Hypothalamus (tissue), 51 donors: ENCODE data around the gene TMEM179B.
"Not testable (repeated sequence)": the region's sequence is repeated elsewhere in the genome, so short reads cannot be mapped to it uniquely, and the experiment has no call there.

ENCODE experiments used
- DNase-seq, 51 donors: peaks; one replicate each; lab custom pipeline; 2025; lab: John Stamatoyannopoulos, UW

Gene TMEM179B

DNA sequence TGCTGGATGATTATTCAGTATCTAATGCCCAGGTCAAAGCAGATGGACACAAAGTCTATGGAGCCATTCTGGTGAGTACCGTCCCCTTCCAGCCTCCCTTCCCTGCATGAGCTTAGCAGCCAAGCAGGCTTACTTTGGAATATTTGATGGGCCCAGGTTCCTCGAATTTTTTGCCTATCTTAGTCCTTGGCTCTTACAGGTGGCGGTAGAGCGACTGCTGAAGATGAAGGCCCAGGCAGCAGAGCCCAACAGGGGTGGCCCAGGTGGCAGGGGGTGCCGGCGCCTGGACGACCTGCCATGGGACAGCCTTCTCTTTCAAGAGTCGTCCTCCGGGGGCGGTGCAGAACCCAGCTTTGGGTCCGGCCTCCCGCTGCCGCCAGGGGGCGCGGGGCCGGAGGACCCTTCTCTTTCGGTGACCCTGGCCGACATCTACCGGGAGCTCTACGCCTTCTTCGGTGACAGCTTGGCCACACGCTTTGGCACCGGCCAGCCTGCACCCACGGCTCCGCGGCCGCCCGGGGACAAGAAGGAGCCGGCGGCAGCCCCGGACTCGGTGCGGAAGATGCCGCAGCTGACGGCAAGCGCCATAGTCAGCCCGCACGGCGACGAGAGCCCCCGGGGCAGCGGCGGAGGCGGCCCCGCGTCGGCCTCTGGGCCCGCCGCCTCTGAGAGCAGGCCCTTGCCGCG, 741 bp upstream of the TMEM179B start:
- peak; percentile 23 to 86 (median 69) for DNase-seq

DNA sequence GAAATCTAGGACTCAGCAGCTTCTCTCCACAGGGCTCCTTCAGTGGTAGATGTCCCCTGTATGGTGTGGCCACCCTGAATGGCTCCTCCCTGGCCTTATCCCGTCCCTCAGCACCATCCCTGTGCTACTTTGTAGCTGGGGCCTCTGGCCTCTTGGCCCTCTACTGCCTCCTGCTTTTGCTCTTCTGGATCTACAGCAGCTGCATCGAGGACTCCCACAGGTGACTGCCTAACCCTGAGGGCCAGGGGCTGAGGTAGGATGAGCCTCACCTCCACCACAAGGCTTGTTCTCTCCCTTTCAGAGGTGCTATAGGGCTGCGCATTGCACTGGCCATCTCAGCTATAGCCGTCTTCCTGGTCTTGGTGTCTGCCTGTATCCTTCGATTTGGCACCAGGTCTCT, 1.8 kb downstream of the TMEM179B start:
- no peak for DNase-seq

DNA sequence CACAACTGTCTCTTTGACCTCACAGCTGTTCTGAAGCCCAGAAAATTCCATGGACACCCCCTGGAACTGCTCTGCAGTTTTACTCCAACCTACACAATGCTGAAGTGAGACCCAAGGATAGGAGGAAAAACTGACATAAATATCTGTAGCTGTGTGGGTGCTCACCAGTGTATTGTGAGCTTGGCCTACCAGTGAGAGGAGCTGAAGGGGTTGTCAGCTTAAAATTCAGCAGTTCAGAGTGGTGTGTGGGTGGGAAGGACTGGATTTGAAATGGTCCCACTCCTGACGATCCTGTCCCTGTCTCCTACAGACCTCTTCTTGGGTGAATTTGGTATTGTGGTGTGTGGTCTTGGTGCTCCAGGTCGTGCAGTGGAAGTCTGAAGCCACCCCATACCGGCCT, 2.4 kb downstream of the TMEM179B start:
- DNase-seq: peak in 1 of 51 donors; percentile 1

DNA sequence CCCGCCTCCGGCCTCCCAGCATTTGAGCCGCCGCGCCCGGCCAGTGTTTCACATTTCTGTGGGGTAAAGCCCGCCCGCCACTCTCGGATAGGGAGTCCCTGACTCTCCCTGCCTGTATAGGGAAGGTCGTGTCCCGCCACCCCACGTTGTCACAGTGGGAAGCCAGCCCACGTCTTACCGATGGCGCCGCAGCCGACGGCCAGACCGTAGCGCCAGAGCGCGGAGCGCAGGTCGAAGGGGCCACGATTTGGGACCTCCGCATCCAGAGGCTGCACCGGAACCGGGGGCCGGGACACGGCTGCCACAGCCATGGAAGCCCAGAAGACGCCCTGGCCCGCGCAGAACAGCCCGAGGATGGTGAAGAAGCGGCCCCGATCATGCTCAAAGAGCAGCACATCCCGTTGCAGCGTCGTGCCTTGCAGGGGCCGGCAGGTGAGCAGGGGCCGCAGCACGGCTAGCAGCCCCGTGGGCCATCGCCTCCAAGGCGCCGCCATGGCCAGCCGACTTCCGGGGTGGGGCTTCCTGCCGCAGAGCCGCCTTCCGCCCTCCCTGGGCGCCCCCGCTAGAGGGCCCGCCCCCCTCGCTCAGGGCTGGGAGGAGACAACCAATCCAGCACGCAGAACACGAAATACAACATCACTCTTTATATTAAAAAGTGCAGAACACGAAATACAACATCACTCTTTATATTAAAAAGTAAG, 4.4 kb downstream of the TMEM179B start, which contains the start of gene TMEM223:
TSS of gene TMEM223 (minus strand) at position 506 of the 701 bp plus-strand sequence. CDS start at position 494, 12 bp downstream.
- DNase-seq: peak; percentile 12 to 92 (median 77)

DNA sequence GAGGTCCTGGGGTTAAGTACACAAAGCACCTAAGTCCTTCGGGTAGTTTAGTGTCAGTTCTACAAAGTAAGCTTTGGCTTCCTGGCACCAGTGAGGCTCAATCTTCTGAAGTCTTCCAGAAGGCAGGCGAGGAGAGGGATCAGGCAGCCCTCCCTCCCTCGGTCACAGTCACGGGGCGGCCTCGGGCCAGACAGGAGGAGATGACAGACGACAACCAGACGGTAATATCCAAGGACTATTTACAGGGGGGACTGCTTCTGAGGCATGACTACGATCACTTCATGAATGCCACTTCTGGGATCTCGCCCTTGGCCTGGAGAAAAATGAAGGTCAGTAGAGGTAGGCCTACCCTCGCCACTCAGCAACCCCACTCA, 5.0 kb downstream of the TMEM179B start:
- peak in 8 of 51 donors; percentile 17 to 55 (median 36) for DNase-seq

DNA sequence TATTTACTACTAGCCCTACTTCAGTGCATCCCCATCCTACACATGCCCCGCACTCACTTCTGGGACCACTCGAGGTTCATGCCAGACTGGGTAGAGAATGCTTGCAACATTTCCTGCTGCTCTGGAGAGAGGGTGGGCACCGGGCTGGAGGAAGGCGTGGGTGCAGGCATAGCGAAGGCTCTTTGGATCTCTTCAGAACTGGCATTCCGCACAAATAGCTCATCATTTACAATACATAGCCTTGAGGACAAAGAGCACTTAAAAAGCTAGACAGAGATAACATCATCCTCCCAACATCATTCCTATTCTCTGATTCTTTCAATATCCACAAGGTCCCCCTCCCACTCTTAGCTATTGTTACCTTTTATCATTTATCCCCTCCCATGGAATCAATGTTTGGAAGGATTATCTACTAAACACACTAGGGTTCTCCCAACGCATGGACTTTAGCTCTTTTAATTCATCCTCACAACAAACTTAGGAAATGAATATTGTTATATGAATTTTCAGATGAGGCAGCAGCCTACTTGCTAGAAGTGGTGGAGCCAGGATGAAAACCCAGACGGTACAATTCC, 7.1 kb downstream of the TMEM179B start:
- no peak for DNase-seq

DNA sequence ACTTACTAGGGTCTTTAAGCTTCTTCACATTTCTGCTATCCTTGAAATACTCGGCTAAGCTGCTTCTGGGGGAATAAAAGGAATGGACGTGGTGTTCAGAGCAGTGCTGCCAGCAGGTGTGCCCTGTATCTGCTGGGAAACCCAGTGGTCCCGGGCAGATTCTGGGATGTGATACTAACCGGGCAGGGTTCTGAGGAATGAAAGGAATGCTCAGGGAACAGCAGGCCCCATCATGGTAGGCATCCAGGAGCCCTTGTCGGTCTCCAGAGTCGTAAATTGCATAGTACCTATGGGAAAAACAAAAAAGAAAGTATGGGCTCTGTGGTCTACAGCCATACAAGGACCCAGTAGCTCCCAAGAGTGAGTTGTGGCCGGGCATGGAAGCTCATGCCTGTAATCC, 9.1 kb downstream of the TMEM179B start:
- DNase-seq: no peak

DNA sequence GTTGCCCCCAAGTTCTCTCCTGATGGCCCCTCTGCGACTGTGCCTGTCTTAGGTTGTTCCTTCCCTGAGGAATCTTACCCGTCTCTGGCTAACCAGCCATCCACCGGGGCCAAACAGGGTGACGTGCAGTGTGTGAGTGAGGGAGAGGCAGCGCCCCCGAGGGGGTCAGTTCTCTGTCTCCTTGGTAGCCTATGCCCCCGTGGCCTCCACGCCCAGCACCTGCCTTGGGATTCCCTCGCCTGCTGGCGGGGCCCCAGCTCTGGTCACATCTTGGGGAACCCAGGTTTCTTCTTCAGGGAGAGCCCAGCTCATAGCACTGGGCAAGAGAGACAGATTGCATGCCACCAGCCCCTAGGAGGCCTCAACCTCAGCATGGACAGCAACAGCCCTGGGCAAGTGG, 12.3 kb downstream of the TMEM179B start:
- DNase-seq: no peak

DNA sequence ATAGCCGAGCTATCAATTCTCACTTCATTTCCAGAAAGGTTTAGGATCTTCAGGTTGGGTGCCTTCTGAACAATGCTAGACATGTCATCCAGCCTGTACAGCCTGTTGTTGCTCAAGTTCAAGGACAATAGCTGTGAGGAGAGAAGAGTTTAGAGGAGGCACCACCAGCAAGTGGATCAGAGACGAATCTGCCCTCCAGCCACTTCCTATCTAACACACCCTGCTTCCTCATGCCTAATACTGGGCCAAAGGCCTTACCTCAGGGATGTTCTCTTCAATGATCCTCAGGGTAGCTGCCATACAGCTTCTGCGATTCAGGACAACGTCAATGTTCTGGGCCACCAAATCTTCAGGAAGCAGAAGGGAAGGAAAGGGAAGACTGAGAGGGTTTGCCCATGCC, 13.9 kb downstream of the TMEM179B start:
- DNase-seq: no peak

DNA sequence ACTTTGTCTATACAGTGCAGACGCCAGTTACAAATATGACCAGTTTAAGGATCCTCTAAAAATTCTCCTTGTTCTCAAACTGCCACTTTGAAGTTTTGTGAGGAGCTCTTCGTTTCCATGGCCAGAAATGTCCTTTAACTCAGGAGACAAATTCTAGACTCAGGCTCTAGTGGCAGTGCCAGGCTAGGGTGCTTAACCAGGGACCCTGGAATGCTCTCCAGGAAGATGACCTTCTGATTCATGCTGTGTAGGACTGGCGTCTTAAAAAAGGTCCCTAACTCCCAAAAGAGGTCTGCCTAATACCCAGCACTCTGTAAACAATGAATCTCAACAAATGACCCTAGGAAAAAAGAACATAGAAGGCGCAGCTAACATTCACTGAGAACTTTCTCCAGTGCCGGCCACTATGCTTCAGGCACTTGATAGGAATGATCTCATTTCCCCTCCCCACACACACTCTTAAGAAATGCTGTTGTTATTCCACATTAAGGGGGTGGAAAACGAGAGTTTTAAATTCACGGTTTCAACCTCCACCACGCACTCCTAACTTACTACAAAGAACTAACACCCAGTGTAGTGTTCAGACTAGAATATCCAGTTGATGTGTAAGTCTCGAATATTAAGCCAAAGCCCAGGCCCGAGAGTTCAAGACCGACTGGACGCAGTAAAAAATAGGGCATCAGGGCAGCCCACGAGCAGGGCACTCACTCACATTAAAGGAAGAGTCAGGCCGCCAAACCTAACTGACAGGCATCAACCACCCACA, 17.3 kb downstream of the TMEM179B start:
- DNase-seq: no peak

DNA sequence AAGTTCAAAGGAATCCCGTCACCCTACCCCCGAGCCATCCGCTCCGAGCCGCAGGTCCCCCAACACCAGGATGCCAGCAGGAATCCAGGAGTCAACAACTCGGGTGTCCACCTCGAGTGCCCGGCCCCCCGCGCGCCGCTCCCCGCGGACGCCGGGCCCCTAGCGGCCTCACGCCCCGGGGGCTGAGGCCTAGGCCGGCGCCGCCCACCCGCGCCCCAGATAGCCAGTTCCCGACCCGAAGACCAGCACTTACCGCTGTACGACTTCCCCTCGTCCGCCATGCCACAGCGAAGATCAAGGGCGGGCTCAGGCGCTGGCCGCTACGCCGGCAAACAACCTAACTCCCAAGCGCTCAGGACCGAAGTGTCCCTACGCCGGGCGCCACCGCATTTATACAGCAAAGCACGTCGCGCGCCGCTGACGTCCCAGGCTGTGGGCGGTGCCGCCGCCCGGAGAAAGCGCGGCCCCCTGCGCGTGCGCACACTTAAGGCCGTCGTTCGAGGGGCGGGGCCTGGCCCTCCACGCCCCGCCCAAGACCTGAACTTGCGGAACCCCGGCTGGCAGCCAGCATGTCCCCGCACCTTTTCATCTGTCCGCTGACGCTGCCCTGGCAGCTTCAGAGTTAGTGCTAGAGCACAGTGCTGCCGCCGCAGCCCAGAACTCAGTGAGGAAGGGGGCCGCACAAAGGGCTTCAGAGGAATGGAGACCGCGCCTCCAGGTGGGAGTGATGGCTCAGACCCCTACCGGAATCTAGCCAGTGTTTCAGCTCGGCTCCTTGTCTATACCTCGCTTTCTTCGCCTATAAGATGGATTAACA, 18.1 kb downstream of the TMEM179B start, which contains the start of gene NXF1:
TSS of gene NXF1 (minus strand) at position 365 of the 817 bp plus-strand sequence. CDS start at position 281, 84 bp downstream.
- DNase-seq: peak; percentile 51 to 98 (median 92)

DNA sequence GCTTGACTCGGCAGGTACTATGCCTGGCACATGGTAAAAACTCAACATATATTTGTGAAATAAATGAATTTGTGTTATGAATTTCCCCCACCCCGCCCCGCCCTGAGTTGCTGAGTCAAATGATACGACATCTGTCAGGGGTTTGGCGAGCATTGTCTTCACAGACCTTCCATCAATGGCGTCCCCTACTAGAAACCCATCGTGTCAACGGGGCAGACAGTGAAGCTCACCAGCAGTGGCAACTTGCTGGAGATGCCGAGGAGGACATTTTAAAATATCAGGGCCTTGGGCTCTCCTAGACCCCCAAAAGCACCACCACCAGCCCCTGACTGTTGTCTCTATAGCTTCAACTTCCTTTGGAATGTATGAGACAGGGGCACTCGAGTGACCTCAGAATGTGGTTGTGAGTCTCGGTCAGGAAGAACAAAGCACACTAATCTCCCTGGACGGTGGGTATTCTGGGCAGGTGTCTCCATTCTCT, 18.8 kb downstream of the TMEM179B start:
- no peak for DNase-seq

DNA sequence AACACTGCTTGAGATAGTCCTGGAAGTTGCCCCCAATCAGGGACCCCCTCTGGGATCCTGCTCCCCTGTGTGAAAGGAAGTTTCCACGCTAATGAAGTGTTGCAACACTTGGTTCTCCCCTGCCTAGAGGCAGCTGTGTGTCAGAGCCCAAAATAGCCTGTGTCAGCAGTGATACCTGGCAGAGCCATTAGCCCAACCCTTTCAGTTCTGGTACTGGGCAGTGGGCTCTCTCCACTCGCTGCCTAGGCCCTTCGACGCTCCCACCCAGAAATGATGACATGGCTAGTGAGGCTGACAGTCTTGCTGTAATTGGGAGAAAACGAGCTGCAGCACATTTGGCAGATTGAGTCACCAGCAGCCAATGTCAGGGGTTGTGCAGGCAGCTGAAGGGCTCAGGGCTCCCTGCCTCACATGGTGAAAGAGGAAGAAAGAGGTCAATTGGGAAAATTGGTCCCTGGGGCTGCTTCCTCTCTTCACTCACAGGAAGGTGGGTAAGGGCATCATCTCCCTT, 19.5 kb downstream of the TMEM179B start:
- DNase-seq: peak in 6 of 51 donors; percentile 5 to 33 (median 8)

DNA sequence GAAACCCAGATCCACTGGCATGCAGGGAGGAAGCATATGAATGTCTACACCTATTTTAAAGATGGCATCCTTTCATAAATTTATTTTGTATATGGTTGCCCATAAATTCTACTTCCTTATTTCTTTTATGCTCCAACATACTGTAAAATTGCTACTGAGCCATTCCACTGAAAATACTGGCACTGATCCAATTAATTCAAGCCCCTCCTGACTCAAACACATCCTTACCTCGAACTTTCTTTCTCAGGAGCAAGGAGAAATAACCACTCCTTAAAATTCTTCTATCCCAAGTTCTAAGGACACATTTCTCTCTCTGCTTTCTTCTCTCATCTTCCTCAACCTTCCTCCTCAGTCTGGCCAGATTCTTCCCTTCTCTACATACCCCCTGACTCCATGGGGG, 23.5 kb downstream of the TMEM179B start:
- no peak for DNase-seq

DNA sequence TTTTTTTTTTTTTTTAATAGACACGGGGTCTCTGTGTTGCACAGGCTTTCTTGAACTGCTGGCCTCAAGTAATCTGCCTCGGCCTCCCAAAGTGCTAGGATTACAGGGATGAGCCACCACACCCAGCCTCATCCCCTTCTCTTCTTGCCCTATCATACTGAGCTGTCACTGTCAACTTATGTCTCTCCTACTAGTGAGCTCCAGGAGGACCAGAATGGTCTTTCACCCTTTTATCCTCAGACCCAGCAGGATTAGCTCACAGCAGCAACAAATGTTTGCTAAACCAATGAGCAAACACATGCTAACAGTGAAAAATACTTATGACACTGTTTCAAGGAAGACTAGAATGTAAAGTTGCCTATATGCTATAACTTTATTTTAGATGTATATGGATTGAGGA, 24.5 kb downstream of the TMEM179B start:
- DNase-seq: no peak

DNA sequence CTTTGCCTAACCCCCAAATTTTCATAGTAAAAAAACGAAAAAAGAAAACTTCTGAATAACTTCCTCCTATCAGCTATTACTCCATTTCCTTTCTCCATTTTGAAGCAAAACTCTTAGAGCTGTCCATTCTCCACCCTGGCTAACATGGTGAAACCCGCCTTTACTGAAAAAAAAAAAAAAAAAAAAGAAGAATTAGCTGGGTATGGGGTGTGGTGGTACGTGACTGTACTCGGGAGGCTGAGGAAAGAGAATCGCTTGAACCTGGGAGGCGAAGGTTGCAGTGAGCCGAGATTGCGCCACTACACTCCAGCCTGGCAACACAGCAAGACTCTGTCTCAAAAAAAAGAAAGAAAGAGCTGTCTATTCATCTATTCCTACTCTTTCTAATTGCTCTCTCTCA, 29.4 kb downstream of the TMEM179B start:
- DNase-seq: no peak

DNA sequence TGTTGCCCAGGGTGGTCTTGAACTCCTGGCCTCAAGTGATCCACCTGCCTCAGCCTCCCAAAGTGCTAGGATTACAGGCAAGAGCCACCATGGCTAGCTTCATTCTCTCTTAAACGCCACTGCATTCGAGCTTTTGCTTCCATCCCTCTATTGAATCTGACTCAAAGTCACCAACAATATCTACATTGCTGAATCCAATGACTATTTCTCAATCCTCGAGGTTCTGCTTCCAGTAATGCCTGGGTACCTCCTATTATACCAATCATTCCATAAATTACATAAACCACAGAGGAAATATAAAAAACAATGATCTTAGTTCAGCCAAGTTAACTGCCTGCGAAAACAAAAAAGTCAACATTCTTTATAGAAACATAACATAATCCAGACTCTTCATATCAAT, 29.9 kb downstream of the TMEM179B start:
- DNase-seq: no peak

DNA sequence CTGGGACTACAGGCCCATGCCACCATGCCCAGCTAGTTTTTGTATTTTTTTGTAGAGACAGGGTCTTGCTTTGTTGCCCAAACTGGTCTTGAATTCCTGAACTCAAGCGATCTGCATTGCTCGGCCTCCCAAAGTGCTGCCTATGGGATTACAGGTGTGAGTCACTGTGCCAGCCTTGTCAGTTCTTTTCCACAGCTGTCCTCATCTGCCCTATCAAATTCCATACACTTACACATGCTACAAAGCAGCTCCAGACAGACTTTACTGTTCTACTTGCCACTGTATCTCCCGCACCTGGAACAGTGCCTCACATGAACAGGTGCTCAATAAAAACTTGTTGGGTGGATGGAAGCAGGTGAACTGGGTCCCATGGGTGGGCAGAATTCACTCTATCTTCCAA, 36.5 kb downstream of the TMEM179B start:
- no peak for DNase-seq

DNA sequence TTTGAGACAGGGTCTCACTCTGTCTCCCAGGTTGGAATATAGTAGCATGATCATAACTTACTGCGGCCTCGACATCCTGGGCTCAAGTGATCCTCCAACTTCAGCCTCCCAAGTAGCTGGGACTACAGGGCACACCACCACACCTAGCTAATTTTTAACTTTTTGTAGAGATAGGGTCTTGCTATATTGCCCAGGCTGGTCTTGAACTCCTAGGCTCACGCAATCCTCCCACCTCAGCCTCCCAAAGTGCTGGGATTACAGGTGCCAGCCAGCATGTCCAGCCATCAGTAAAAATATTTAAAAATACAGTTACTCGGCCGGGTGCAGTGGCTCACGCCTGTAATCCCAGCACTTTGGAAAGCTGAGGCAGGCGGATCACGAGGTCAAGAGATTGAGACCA, 40.9 kb downstream of the TMEM179B start:
- not testable (repeated sequence) for DNase-seq
